ENCODE data around the gene COLEC11. TPM values are rescaled to one million over a fixed set of nuclear protein-coding genes. Genes with fewer than 3 reads are reported as not detected.
A peak's percentile ranks its signal among the peaks of the same experiment; 100 is the strongest.

COLEC11 gene
- total RNA-seq, 5 donors from 2014 or later (not counting 1 experiment from before 2014, with no cell fraction given) = 0.35 to 1.8 TPM; not detected in 3

DNA sequence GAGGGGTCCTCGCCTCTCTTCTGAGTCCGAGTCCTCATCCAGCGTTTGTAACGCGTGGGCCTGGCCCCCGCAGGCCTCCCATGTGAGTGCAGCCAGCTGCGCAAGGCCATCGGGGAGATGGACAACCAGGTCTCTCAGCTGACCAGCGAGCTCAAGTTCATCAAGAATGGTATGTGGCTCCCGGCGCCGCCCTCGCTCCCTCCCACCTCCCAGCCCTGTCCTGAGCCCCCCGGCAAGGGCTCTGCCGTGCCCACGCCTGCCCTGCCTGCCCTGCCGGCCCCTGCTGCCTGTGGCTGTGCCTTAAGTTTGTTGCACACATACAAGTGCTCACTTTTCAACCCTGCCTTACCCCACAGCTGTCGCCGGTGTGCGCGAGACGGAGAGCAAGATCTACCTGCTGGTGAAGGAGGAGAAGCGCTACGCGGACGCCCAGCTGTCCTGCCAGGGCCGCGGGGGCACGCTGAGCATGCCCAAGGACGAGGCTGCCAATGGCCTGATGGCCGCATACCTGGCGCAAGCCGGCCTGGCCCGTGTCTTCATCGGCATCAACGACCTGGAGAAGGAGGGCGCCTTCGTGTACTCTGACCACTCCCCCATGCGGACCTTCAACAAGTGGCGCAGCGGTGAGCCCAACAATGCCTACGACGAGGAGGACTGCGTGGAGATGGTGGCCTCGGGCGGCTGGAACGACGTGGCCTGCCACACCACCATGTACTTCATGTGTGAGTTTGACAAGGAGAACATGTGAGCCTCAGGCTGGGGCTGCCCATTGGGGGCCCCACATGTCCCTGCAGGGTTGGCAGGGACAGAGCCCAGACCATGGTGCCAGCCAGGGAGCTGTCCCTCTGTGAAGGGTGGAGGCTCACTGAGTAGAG lies 48.7 kb downstream of the COLEC11 start:
- Mint-ChIP-seq H3K9me3 (no peaks in the 10 kb centered on the region), H3K27ac (no peak overlapping the region), H3K4me3 (no peak overlapping the region), H3K4me1 (no peaks in the 10 kb centered on the region), H3K27me3 (no peaks in the 10 kb centered on the region), H3K36me3 (peaks cover 3% of the 10 kb centered on the region)
- 91% methylated on average over 33 of the region's 48 CpGs for WGBS (ENCODE audit: insufficient coverage)
- ChIA-PET CTCF (no interaction called here), POLR2A (no interaction called here)
- peaks cover 0 to under 1% of the 10 kb centered on the region in 2 experiments for H3K27me3 ChIP-seq (replicated peaks in 1 of 2; ENCODE audit: control insufficient read depth in 2 of 2, extremely low read depth in 1 of 2, insufficient read depth in 2 of 2, low read length in 1 of 2)
- no peaks in the 10 kb centered on the region for H3K4me1 ChIP-seq (ENCODE audit: control insufficient read depth in 1 of 2, extremely low read depth in 1 of 2, insufficient read depth in 2 of 2, low read length in 2 of 2)
- H3K4me3 ChIP-seq (ENCODE audit: control insufficient read depth in 1 of 2, extremely low read depth in 1 of 2, low read length in 1 of 2) = no peak overlapping the region
- DNase-seq (peak in 1 of 35 experiments; percentile 17), ATAC-seq (replicated peaks in 1 of 4) (no peak)
- H3K9me3 ChIP-seq = no peaks in the 10 kb centered on the region
- H3K27ac ChIP-seq (ENCODE audit: low read length) = no peak overlapping the region
- H3K36me3 ChIP-seq (ENCODE audit: control insufficient read depth in 2 of 2, extremely low read depth in 1 of 2, insufficient read depth in 1 of 2, low read length in 1 of 2) = no peaks in the 10 kb centered on the region

GRCh38 chr2:3644246-3644525 lies 49.3 kb downstream of the COLEC11 start:
- no peaks in the 10 kb centered on the region for H3K36me3 ChIP-seq (ENCODE audit: control insufficient read depth in 2 of 2, extremely low read depth in 1 of 2, insufficient read depth in 1 of 2, low read length in 1 of 2)
- no peaks in the 10 kb centered on the region for H3K4me1 ChIP-seq (ENCODE audit: control insufficient read depth in 1 of 2, extremely low read depth in 1 of 2, insufficient read depth in 2 of 2, low read length in 2 of 2)
- Mint-ChIP-seq H3K27ac (no peak overlapping the region), H3K9me3 (no peaks in the 10 kb centered on the region), H3K4me3 (no peak overlapping the region), H3K27me3 (no peaks in the 10 kb centered on the region), H3K4me1 (no peaks in the 10 kb centered on the region), H3K36me3 (peaks cover 3% of the 10 kb centered on the region)
- no peak for DNase-seq
- H3K27ac ChIP-seq (ENCODE audit: low read length) = no peak overlapping the region
- H3K4me3 ChIP-seq (ENCODE audit: control insufficient read depth in 1 of 2, extremely low read depth in 1 of 2, low read length in 1 of 2) = no peak overlapping the region
- POLR2A ChIA-PET = no interaction called here
- no peaks in the 10 kb centered on the region for H3K9me3 ChIP-seq
- no peaks in the 10 kb centered on the region for H3K27me3 ChIP-seq (replicated peaks in 1 of 2; ENCODE audit: control insufficient read depth in 2 of 2, extremely low read depth in 1 of 2, insufficient read depth in 2 of 2, low read length in 1 of 2)
- ATAC-seq (replicated peaks in 1 of 4) = no peak
- CTCF ChIA-PET = no interaction called here

DNA sequence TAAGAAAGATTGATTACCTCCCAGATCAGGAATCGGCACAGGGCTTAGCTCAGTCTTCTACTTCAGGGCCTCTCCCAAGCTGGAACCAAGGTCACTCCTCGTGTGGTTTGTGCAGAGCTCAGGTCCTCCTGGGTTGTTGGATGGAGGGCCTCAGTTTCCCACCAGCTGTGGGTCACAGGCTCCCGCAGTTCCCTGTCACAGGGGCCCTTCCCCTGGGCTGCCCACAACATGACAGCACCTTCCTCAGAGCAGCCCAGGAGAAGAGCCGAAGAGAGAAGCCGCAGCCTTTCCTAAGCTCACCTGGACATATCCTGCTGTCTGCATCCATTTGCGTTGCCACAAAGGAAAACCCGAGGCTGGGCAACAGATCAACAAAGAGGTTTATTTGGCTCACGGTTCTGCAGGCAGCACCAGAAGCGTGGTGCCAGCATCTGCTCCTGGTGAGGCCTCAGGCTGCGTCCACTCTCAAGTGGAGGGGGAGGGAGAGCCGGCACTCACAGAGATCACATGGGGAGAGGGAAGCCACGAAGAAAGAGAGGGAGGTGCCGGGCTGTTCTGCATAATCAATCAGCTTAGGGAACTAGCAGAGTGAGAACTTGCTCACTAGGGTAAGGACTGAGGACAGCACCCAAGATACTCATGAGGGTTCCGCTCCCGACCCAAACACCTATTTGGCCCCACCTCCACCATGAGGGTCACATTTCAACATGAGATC lies 50.1 kb downstream of the COLEC11 start:
- Histone ChIP-seq H3K27me3 (replicated peaks in 1 of 2; ENCODE audit: control insufficient read depth in 2 of 2, extremely low read depth in 1 of 2, insufficient read depth in 2 of 2, low read length in 1 of 2) (peaks cover 0 to 6% of the 10 kb centered on the region in 2 experiments), H3K27ac (ENCODE audit: low read length) (no peak overlapping the region), H3K9me3 (no peaks in the 10 kb centered on the region), H3K4me1 (ENCODE audit: control insufficient read depth in 1 of 2, extremely low read depth in 1 of 2, insufficient read depth in 2 of 2, low read length in 2 of 2) (no peaks in the 10 kb centered on the region), H3K4me3 (ENCODE audit: control insufficient read depth in 1 of 2, extremely low read depth in 1 of 2, low read length in 1 of 2) (no peak overlapping the region), H3K36me3 (ENCODE audit: control insufficient read depth in 2 of 2, extremely low read depth in 1 of 2, insufficient read depth in 1 of 2, low read length in 1 of 2) (no peaks in the 10 kb centered on the region)
- 69% methylated on average over 7 of the region's 15 CpGs for WGBS (ENCODE audit: insufficient coverage)
- ChIA-PET CTCF (interaction anchor here in 1 of 2 donors (0.6 to 1.0 kb wide), 2 partner anchors 20 to 223 kb away, joined by 4 to 5 read pairs; no protein-coding TSS in a partner anchor), POLR2A (no interaction called here)
- no peaks in the 10 kb centered on the region for H3K9me3 Mint-ChIP-seq
- DNase-seq = no peak
- ATAC-seq (replicated peaks in 1 of 4) = no peak
- no peak overlapping the region for H3K27ac Mint-ChIP-seq
- peaks cover under 1% of the 10 kb centered on the region for H3K36me3 Mint-ChIP-seq
- no peaks in the 10 kb centered on the region for H3K4me1 Mint-ChIP-seq
- H3K27me3 Mint-ChIP-seq = no peaks in the 10 kb centered on the region
- H3K4me3 Mint-ChIP-seq = no peak overlapping the region

GRCh38 chr2:3645745-3646389 lies 51.0 kb downstream of the COLEC11 start:
- Mint-ChIP-seq H3K27me3 (no peaks in the 10 kb centered on the region), H3K4me3 (no peak overlapping the region), H3K36me3 (no peaks in the 10 kb centered on the region), H3K9me3 (no peaks in the 10 kb centered on the region), H3K4me1 (peaks cover 2% of the 10 kb centered on the region in 3 donors), H3K27ac (no peak overlapping the region)
- CTCF ChIA-PET = no interaction called here
- Histone ChIP-seq H3K4me3 (ENCODE audit: control insufficient read depth in 1 of 2, extremely low read depth in 1 of 2, low read length in 1 of 2) (no peak overlapping the region), H3K27me3 (replicated peaks in 1 of 2; ENCODE audit: control insufficient read depth in 2 of 2, extremely low read depth in 1 of 2, insufficient read depth in 2 of 2, low read length in 1 of 2) (peaks cover 0 to 11% of the 10 kb centered on the region in 2 experiments), H3K36me3 (ENCODE audit: control insufficient read depth in 2 of 2, extremely low read depth in 1 of 2, insufficient read depth in 1 of 2, low read length in 1 of 2) (no peaks in the 10 kb centered on the region), H3K4me1 (ENCODE audit: control insufficient read depth in 1 of 2, extremely low read depth in 1 of 2, insufficient read depth in 2 of 2, low read length in 2 of 2) (peaks cover 0 to 4% of the 10 kb centered on the region in 2 experiments), H3K27ac (ENCODE audit: low read length) (no peak overlapping the region), H3K9me3 (no peaks in the 10 kb centered on the region)
- POLR2A ChIA-PET = no interaction called here
- no peak for ATAC-seq (replicated peaks in 1 of 4)
- WGBS (ENCODE audit: insufficient coverage) = 93% methylated on average over 3 of the region's 10 CpGs
- DNase-seq = no peak

DNA sequence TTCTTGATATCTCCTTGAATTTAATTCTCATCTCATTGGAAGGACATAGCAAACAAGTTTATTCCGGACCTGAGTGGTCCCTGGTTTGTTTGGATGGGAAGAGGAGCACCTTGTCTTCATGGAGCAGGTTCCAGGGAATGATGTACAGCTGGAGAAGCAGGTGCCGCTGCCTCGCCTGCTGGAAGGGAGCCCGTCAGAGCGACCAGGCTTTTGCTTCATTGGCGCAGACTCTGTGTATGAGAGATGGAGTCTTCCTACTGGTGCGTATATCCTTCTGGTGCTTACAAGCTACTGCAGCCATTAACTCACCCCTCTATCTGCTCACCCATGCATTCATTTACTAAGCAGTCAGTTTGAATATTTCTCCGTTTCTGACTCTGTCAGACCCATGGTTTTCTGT lies 51.5 kb downstream of the COLEC11 start:
- no peak overlapping the region for H3K27ac ChIP-seq (ENCODE audit: low read length)
- no peak for ATAC-seq (replicated peaks in 1 of 4)
- ChIA-PET CTCF (no interaction called here), POLR2A (no interaction called here)
- H3K4me3 ChIP-seq (ENCODE audit: control insufficient read depth in 1 of 2, extremely low read depth in 1 of 2, low read length in 1 of 2) = no peak overlapping the region
- no peak for DNase-seq
- WGBS (ENCODE audit: insufficient coverage) = 78% methylated on average over 3 of the region's 8 CpGs
- Mint-ChIP-seq H3K36me3 (no peaks in the 10 kb centered on the region), H3K9me3 (no peaks in the 10 kb centered on the region), H3K4me1 (peaks cover 5 to 8% (median 6%) of the 10 kb centered on the region in 3 donors), H3K4me3 (no peak overlapping the region), H3K27ac (no peak overlapping the region), H3K27me3 (no peaks in the 10 kb centered on the region)
- H3K27me3 ChIP-seq (replicated peaks in 1 of 2; ENCODE audit: control insufficient read depth in 2 of 2, extremely low read depth in 1 of 2, insufficient read depth in 2 of 2, low read length in 1 of 2) = peaks cover 0 to 11% of the 10 kb centered on the region in 2 experiments
- H3K9me3 ChIP-seq = no peaks in the 10 kb centered on the region
- H3K4me1 ChIP-seq (ENCODE audit: control insufficient read depth in 1 of 2, extremely low read depth in 1 of 2, insufficient read depth in 2 of 2, low read length in 2 of 2) = peaks cover 0 to 7% of the 10 kb centered on the region in 2 experiments
- no peaks in the 10 kb centered on the region for H3K36me3 ChIP-seq (ENCODE audit: control insufficient read depth in 2 of 2, extremely low read depth in 1 of 2, insufficient read depth in 1 of 2, low read length in 1 of 2)

GRCh38 chr2:3647246-3647645 lies 52.3 kb downstream of the COLEC11 start:
- POLR2A ChIA-PET = no interaction called here
- no peaks in the 10 kb centered on the region for H3K9me3 Mint-ChIP-seq
- ATAC-seq (replicated peaks in 1 of 4) = no peak

More at GRCh38 chr2:3647246-3647645, 52.3 kb downstream of the COLEC11 start:
- Histone ChIP-seq H3K27ac (ENCODE audit: low read length) (no peak overlapping the region), H3K36me3 (ENCODE audit: control insufficient read depth in 2 of 2, extremely low read depth in 1 of 2, insufficient read depth in 1 of 2, low read length in 1 of 2) (no peaks in the 10 kb centered on the region), H3K4me1 (ENCODE audit: control insufficient read depth in 1 of 2, extremely low read depth in 1 of 2, insufficient read depth in 2 of 2, low read length in 2 of 2) (peaks cover 0 to 15% of the 10 kb centered on the region in 2 experiments), H3K27me3 (replicated peaks in 1 of 2; ENCODE audit: control insufficient read depth in 2 of 2, extremely low read depth in 1 of 2, insufficient read depth in 2 of 2, low read length in 1 of 2) (peaks cover 0 to 17% of the 10 kb centered on the region in 2 experiments), H3K4me3 (ENCODE audit: control insufficient read depth in 1 of 2, extremely low read depth in 1 of 2, low read length in 1 of 2) (no peak overlapping the region), H3K9me3 (no peaks in the 10 kb centered on the region)
- H3K27me3 Mint-ChIP-seq = no peaks in the 10 kb centered on the region
- peaks cover 12 to 16% (median 13%) of the 10 kb centered on the region in 3 donors for H3K4me1 Mint-ChIP-seq
- H3K27ac Mint-ChIP-seq = no peak overlapping the region
- no peak overlapping the region for H3K4me3 Mint-ChIP-seq
- no peak for DNase-seq
- WGBS (ENCODE audit: insufficient coverage) = 88% methylated on average over 10 of the region's 13 CpGs
- CTCF ChIA-PET = no interaction called here
- no peaks in the 10 kb centered on the region for H3K36me3 Mint-ChIP-seq

Measured in T-cell (primary cell).